NCI-H146 treated with DMSO at 0.1 percent for 48 hours (cell line): ENCODE measurements around the gene PRKAG2.

ENCODE experiments used
- DNase-seq: peaks from one replicate; lab custom pipeline; 2025; ENCODE audit not compliant: unreplicated experiment; lab: John Stamatoyannopoulos, UW

The PRKAG2 gene

GRCh38 chr7:151731022-151731441 lies 145.9 kb downstream of the PRKAG2 start:
- DNase-seq: no peak

- DNase-seq: no peak
These were observed 146.3 kb downstream of the PRKAG2 start for GRCh38 chr7:151730591-151730990.

GRCh38 chr7:151729521-151729921 lies 147.4 kb downstream of the PRKAG2 start:
- no peak for DNase-seq

- no peak for DNase-seq
These were observed 148.2 kb downstream of the PRKAG2 start for GRCh38 chr7:151728746-151729145.

- DNase-seq: no peak
These were observed 148.6 kb downstream of the PRKAG2 start for GRCh38 chr7:151728286-151728660.

- no peak for DNase-seq
These were observed 149.2 kb downstream of the PRKAG2 start for GRCh38 chr7:151727579-151728285.

GRCh38 chr7:151726652-151727578 lies 150.0 kb downstream of the PRKAG2 start:
- no peak for DNase-seq

GRCh38 chr7:151725844-151726651 lies 150.9 kb downstream of the PRKAG2 start:
- DNase-seq: peak; percentile 14

GRCh38 chr7:151724920-151725584 lies 151.9 kb downstream of the PRKAG2 start:
- no peak for DNase-seq

- no peak for DNase-seq
These were observed 152.5 kb downstream of the PRKAG2 start for GRCh38 chr7:151724250-151724915.

GRCh38 chr7:151723321-151723720 lies 153.6 kb downstream of the PRKAG2 start:
- no peak for DNase-seq

GRCh38 chr7:151722533-151722932 lies 154.4 kb downstream of the PRKAG2 start:
- no peak for DNase-seq

- no peak for DNase-seq
These were observed 155.2 kb downstream of the PRKAG2 start for GRCh38 chr7:151721694-151722093.

- no peak for DNase-seq
These were observed 155.7 kb downstream of the PRKAG2 start for GRCh38 chr7:151721236-151721635.

GRCh38 chr7:151720280-151720679 lies 156.6 kb downstream of the PRKAG2 start:
- DNase-seq: no peak

GRCh38 chr7:151719897-151720242 lies 157.0 kb downstream of the PRKAG2 start:
- DNase-seq: no peak

GRCh38 chr7:151719031-151719896 lies 157.7 kb downstream of the PRKAG2 start:
- no peak for DNase-seq

GRCh38 chr7:151717918-151718317 lies 159.0 kb downstream of the PRKAG2 start:
- no peak for DNase-seq

GRCh38 chr7:151717415-151717814 lies 159.5 kb downstream of the PRKAG2 start:
- no peak for DNase-seq
